A172 (cell line): ENCODE measurements around the gene EHD2. TPM values are rescaled to one million over a fixed set of nuclear protein-coding genes. Genes with fewer than 3 reads are reported as not detected.
A peak's percentile ranks its signal among the peaks of the same experiment; 100 is the strongest.
"Not testable (repeated sequence)": the region's sequence is repeated elsewhere in the genome, so short reads cannot be mapped to it uniquely, and the experiment has no call there.

ENCODE experiments used
- DNase-seq: peaks from one replicate; pipeline ENCODE4 v3.0.0-alpha.2; 2015; ENCODE audit warnings: low spot score
- total RNA-seq: library from RNA; depleted of rRNA; stranded (reverse); fragments of >200 nt; shearing (Covaris generic); gene quantifications from 2 replicates; pipeline ENCODE4 v1.2.3, GENCODE V29; 2014

The EHD2 gene
- total RNA-seq, 1 experiment from 2014 or later, result 24.0 TPM

DNA sequence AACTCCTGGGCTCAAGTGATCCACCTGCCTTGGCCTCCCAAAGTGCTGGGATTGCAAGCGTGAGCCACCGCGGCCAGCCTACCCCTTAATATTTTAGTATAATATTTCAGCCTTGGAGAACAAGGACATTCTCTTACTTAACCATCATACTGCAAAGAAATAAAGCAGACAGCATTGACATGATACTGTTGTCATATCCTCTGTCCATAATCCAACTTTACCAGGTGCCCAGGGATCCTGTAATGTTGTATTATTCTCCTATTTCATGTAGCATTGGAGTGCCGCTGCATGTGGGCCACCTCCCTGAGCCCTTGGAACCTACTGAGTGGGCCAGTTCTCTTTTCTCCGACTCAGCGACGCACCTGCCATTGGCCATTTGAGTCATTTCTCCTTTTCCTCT lies 21.4 kb upstream of the EHD2 start:
- DNase-seq, result no peak

DNA sequence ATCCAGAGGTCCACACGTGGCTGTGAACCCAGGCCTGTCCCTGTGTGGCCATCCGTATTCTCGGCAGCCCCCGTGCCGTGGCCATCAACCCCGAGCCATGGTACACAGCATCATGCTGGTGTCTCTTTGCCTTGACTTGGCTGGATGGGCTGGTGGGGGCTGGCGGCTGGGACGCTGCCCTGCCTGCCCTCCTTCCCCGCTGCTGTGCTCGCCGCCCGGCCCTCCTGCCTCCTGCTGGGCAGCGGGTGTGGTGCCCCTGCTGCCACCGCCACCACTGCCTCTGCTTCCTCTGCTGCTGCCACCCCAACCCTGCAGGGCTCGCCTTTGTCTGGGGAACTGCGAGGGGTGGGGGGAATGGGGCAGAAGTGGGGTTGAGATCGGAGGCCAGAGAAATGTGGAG lies 19.7 kb upstream of the EHD2 start:
- no peak for DNase-seq

DNA sequence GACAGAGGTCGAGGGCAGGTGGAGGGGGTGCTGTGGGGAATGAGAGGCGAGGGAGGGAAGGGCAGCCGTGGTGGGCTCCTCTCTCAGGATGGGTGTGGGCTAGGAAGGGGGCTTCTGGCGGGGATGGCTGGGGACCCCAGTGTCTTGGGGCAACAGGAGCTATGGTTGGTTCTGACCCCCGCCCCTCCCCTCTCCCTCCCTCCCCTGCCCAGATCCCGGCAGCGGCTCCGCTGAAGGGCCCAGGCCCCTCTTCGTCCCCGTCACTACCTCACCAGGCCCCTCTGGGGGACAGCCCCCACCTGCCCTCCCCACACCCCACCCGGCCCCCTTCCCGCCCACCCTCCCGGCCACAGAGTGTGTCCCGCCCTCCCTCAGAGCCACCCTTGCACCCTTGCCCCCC lies 19.3 kb upstream of the EHD2 start:
- DNase-seq, result no peak

DNA sequence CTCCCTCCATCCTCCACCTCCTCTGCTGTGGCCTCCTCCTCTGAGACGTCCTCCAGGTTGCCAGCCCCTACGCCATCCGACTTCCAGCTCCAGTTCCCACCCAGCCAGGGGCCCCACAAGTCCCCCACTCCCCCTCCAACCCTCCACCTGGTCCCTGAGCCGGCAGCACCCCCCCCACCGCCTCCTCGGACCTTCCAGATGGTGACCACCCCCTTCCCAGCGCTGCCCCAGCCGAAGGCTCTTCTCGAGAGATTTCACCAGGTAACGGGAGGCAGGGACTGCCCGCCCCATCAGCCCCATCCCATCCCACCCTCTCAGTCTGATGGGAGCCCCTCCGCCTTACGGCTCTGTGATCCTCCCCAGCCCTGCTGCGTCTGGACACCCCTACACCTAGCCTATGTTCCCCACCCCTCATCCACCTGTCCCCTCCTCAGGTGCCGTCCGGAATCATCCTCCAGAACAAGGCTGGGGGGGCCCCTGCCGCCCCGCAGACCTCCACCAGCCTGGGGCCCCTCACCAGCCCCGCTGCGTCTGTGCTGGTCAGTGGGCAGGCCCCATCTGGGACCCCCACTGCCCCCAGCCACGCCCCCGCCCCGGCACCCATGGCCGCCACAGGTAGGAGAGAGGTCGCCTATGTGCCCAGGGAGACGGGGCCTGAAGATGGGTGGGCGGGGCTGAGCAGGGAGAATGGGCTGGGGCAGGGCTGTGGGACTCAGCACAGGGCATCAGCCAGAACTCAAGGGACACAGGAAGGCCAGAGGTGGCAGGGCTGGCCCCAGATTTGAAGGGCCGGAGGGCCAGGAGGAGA lies 18.6 kb upstream of the EHD2 start:
- no peak for DNase-seq

DNA sequence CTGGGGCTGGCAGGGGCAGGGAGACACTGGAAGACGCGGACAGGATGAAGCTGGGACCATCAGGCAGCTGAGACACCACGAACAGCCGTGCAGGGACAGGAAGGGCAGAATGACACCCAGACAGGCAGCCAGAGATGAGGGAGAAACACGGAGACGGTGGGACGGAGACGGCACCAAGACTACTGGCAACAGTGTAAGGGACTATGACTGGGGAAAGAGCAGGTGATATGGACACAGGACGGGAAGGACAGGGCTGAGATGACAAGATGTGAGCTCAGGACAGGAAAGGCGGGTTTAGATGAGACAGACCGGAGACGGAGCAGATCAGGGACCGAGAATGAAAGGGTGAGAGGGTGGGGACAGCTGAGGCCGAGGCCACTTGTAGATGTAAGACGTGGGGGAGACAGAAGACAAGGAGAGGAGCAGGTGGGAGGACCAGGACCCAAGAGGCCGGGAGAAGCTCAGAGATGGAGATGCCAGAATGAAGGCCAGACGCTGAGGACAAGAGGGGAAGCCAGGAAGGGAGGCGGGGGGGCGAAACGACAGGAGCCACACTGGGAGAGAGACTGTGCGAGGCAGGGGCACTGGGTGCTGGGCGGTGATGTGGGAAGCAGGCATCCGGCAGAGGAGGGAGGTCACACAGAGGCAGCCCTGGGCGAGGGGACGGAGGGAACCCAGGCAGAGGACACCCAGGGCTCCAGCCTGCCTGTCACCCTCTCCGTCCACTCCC lies 17.5 kb upstream of the EHD2 start:
- no peak for DNase-seq

DNA sequence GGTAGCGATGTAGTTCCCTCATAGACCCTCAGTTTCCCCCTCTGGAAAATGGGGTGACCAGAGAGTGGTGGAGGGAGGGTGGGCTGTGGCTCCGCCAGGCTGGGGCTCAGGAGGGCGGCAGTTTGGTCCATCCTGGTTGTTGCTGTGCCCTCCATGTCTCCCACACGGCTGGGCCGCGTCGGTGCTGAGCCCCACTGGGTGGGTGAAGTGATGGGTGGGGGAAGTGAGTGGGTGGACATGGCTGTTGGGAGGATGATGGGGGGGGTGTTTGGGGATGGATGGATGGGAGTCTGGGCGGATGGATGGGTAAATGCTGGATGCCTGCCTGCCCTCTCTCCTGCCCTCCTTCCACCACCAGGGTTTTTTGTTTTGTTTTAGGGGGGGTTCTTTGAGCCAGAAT lies 16.6 kb upstream of the EHD2 start:
- no peak for DNase-seq

- peak; percentile 72 for DNase-seq
Observed at GRCh38 chr19:47697863-47698609, 15.2 kb upstream of the EHD2 start.

DNA sequence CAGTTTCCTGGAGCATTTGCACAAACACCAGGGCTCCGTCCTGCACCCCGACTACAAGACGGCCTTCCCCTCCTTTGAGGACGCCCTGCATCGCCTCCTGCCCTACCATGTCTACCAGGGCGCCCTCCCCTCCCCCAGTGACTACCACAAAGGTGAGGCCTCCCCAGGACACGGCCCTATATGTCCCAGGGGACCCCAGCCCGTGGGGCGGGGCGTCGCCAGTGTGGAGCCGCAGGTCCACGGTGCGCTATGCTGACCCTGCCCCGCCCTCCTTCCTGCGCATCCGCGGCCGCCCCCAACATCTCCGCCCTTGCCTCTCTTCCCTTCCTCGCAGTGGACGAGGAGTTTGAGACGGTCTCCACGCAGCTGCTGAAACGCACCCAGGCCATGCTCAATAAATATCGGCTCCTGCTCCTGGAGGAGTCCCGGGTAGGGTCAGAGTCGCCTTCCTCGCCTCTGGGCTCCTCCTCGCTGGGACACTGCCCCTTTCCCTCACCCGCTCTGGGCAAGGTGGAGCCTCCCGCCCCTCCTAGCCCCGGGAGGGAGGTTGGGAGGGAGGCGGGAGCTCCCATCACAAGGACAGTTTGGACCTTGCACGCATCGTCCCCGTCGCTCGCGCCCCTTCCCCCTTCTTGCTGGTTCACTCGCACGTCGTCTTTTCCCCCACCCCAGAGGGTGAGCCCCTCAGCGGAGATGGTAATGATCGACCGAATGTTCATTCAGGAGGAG lies 14.4 kb upstream of the EHD2 start:
- no peak for DNase-seq

GRCh38 chr19:47699360-47699917 lies 13.8 kb upstream of the EHD2 start:
- DNase-seq, result peak; percentile 31

DNA sequence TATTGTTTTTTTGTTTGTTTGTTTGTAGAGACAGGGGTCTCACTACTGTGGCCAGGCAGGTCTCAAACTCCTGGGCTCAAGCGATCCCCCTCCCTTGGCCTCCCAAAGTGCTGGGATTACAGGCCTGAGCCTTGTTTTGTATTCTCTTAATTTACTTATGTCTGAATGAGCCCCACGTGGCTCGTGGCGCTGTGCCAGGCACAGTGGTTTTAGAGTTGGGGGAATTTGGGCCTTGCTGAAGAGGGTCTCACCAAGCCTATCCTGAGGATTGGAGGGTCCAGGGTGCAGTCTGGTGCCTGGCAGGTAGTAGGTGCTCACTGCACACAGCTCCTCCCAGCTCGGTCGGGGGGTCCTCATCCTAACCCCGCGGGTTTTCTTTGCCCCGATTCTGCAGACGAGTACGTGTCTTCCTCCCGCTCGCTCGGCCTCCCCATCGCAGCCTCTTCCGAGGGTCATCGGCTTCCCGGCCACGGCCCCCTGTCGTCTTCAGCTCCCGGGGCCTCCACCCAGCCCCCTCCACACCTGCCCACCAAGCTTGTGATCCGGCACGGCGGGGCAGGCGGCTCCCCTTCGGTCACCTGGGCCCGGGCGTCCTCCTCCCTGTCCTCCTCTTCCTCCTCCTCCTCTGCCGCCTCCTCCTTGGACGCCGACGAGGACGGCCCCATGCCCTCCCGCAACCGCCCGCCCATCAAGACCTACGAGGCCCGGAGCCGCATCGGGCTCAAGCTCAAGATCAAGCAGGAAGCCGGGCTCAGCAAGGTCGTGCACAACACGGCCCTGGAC lies 12.1 kb upstream of the EHD2 start:
- DNase-seq, result no peak

GRCh38 chr19:47701717-47702552 lies 11.3 kb upstream of the EHD2 start:
- DNase-seq, result no peak

DNA sequence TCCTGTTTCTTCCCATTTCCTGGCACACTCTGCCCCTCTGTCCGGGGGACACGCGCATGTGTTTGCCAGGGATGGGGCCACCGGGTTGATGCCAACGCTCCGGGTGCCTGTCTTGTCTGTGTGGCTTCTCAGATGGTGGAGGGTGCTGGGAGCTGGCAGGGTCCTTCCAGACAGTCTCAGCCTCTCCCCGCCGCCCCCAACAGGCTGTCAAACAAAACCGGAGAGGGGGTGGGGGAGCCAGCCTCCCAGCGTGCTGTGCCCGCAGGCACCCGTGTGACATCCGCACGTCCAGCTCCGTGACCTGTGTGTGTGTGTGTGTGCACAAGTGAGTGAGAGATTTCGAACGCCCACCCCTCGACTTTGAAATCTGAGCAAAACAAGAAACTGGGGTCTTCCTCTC lies 10.6 kb upstream of the EHD2 start:
- no peak for DNase-seq

GRCh38 chr19:47703301-47703700 lies 9.9 kb upstream of the EHD2 start:
- no peak for DNase-seq

- no peak for DNase-seq
Observed at GRCh38 chr19:47704024-47704423, 9.2 kb upstream of the EHD2 start.

DNA sequence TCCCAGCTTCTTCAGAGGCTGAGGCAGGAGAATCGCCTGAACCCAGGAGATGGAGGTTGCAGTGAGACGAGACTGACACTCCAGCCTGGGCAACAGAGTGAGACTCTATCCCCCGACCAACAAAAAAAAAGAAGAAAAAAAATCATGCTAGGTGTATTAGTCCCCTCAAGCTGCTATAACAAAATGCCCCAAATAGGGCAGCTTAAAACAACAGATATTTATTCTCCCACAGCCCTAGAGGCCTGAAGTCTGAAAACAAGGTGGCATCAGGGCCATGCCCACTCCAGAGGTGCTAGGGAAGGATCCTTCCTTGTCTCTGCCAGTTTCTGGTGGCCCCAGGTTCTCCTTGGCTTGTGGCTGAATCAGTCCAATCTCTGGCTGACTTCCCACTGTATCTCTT lies 8.6 kb upstream of the EHD2 start:
- no peak for DNase-seq

- peak; percentile 55 for DNase-seq
Observed at GRCh38 chr19:47707135-47707925, 5.9 kb upstream of the EHD2 start.

DNA sequence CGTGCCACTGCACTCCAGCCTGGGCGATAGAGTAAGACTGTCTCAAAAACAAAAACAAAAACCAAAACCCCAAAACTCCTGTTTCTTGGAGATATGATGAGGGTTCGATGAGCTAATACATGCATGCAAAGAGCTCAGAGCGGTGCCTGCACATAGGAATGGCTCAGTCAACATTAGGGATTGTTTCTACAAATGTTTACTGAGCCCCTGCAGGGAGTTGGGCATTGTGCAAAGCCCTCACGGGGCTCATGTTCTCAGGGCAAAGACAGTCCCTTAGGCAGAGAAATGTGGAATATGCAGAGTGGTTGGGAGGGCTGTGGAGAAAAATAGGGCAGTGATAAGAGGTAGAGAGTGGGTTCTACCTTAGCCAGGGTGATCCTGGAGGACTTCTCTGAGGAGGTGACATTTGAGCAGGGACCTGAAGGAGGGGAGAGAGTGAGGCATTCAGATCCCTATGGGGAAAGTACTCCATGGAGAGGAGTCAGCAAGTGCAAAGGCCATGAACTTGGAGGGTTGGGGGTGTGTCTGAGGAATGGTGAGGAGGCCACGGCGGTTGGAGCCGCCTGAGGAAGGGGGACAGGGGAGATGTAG lies 1.5 kb upstream of the EHD2 start:
- no peak for DNase-seq

GRCh38 chr19:47714339-47714738 lies 1.1 kb downstream of the EHD2 start:
- DNase-seq, result no peak

DNA sequence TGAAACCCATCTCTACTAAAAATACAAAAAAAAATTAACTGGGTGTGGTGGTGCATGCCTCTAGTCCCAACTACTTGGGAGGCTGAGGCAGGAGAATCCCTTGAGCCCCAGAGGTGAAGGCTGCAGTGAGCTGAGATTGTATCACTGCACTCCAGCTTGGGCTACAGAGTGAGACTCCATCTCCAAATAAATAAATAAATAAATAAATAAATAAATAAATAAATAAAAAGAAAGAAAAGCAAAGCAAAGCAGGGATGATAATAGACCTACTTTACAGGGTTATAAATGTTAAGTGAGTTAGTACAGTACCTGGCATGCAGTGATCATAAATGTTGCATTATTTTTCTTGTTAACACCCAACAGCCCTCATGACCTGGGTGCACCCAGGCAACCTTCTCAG lies 1.6 kb downstream of the EHD2 start:
- DNase-seq, result not testable (repeated sequence)
